PC-9 (cell line): ENCODE data around the gene STAT4.

Experiments
- CTCF ChIP-seq: fragments of 200-600 bp; sonication (generic); conservative IDR thresholded peaks from 2 replicates; pipeline ENCODE4 v1.6.1; 2017; ENCODE audit warnings: mixed run types, antibody characterized with exemption, mild to moderate bottlenecking, moderate library complexity
- EZH2 ChIP-seq: fragments of 200-600 bp; sonication (generic); IDR thresholded peaks from 2 replicates; pipeline ENCODE4 v1.8.0; 2017; ENCODE audit warnings: antibody characterized with exemption, low read depth

DNA sequence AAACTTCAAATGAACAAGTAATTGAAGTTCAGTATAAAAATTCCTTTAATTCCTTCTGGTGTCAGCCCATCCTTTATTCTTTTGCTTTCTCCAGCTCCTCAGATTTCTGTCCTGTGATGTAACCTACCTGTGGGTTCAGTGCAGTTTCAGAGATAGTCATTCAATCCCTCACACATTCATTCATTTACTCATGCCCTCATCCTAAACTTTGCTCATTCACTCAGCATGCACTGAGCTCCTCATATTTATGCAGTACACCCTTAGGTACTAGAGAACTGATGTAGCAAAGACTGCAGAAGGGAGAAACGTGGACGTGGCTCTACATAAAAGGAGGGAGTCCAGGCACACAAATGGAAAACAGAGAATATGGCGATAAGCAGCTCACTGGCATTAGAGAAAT, 91.5 kb downstream of the STAT4 start:
- TF ChIP-seq CTCF: no peak
- no peak for TF ChIP-seq EZH2
